Osteocyte (in vitro differentiated cells): ENCODE results near the gene PDE10A. TPM values are rescaled to one million over a fixed set of nuclear protein-coding genes. Genes with fewer than 3 reads are reported as not detected.

Source experiments
- DNase-seq: peaks from one replicate; pipeline ENCODE4 v3.0.0; 2021; ENCODE audit warnings: mixed read lengths; ENCODE audit not compliant: unreplicated experiment; ENCODE audit errors: extremely low spot score
- H3K27ac Mint-ChIP-seq: one replicate; pipeline ENCODE4 v1.8.0; 2021; ENCODE audit warnings: mild to moderate bottlenecking, mixed read lengths; ENCODE audit not compliant: unreplicated experiment
- H3K27me3 Mint-ChIP-seq: one replicate; pipeline ENCODE4 v1.8.0; 2021; ENCODE audit warnings: mixed read lengths; ENCODE audit not compliant: unreplicated experiment
- H3K36me3 Mint-ChIP-seq: one replicate; pipeline ENCODE4 v1.8.0; 2021; ENCODE audit warnings: mixed read lengths; ENCODE audit not compliant: unreplicated experiment
- H3K4me1 Mint-ChIP-seq: one replicate; pipeline ENCODE4 v1.8.0; 2021; ENCODE audit warnings: mixed read lengths; ENCODE audit not compliant: unreplicated experiment
- H3K4me3 Mint-ChIP-seq: one replicate; pipeline ENCODE4 v1.8.0; 2021; ENCODE audit warnings: mild to moderate bottlenecking, moderate library complexity, mixed read lengths; ENCODE audit not compliant: unreplicated experiment
- H3K9me3 Mint-ChIP-seq: one replicate; pipeline ENCODE4 v1.8.0; 2021; ENCODE audit warnings: mixed read lengths; ENCODE audit not compliant: unreplicated experiment
- long read RNA-seq: library from polyadenylated mRNA; unstranded; transcript quantifications from one replicate; pipeline ENCODE4 v2.0.0, GENCODE V29; 2021
- total RNA-seq: library from RNA; stranded (reverse); gene quantifications from 2 replicates; pipeline ENCODE4 v1.2.1, GENCODE V29; 2021
- TF ChIP-seq, protein P1 (sequence below): fragments of 200-600 bp; sonication (generic); IDR thresholded peaks from 2 replicates; pipeline ENCODE4 v1.5.0; 2021; ENCODE audit warnings: antibody characterized with exemption, mild to moderate bottlenecking, moderate library complexity

PDE10A gene
- 7.3 and 9.8 TPM in 2 replicates for total RNA-seq
- long read RNA-seq, transcript PDE10A-203 (2 exons, 1,822 nt): major isoform, 5 of 10 reads
- long read RNA-seq, partial matches to known transcripts: 0 of 10 reads
- long read RNA-seq, other reads (novel, unspliced or antisense): 5 of 10 reads

DNA sequence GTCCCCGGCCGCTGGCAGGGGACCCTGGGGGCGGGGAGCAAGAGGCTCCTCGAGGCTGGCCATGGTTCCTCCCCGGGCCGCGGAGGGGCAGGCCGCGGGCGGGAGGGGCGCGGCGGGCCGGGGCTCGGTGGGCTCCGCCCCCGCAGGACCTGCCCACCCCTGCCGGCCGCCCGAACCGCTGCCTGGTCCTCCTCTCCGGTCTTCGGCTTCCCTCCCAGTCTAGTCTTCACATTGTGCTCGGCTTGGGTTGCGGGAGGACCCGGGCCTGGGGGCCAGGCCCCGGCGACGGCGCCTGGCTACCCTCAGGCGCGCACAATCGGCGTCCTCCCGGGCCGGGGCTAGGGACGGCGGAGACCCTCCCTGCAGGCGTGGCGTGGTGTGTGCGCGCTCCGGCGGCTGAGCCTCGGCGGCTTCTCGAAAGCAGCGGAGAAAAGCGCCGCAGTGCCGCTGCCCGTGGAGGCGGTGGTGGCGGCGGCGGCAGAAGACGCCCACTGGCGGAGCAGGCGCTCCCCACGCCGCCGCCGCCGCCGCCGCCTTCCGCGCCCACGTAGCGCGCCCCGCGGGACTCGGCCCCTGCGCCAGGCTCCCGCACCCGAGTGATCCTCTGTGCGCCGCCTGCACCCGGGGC, at the start of gene PDE10A:
Gene PDE10A (minus strand): TSS at position 493 of the 628 bp plus-strand sequence. CDS start 430 bp downstream, at position 63.
- peak within 1 kb of the TSS; percentile 7 for H3K27ac Mint-ChIP-seq
- DNase-seq: no peak
- no peaks in the 10 kb centered on the region for H3K36me3 Mint-ChIP-seq
- TF ChIP-seq, protein P1, sequence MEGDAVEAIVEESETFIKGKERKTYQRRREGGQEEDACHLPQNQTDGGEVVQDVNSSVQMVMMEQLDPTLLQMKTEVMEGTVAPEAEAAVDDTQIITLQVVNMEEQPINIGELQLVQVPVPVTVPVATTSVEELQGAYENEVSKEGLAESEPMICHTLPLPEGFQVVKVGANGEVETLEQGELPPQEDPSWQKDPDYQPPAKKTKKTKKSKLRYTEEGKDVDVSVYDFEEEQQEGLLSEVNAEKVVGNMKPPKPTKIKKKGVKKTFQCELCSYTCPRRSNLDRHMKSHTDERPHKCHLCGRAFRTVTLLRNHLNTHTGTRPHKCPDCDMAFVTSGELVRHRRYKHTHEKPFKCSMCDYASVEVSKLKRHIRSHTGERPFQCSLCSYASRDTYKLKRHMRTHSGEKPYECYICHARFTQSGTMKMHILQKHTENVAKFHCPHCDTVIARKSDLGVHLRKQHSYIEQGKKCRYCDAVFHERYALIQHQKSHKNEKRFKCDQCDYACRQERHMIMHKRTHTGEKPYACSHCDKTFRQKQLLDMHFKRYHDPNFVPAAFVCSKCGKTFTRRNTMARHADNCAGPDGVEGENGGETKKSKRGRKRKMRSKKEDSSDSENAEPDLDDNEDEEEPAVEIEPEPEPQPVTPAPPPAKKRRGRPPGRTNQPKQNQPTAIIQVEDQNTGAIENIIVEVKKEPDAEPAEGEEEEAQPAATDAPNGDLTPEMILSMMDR: no peak
- H3K9me3 Mint-ChIP-seq: no peaks in the 10 kb centered on the region
- peak within 1 kb of the TSS; percentile 84 for H3K4me3 Mint-ChIP-seq
- H3K27me3 Mint-ChIP-seq: peaks cover 65% of the 10 kb centered on the region
- peaks cover 22% of the 10 kb centered on the region for H3K4me1 Mint-ChIP-seq

GRCh38 chr6:165708985-165709576, 46.0 kb upstream of the PDE10A start:
- DNase-seq: no peak
- H3K27me3 Mint-ChIP-seq: no peaks in the 10 kb centered on the region
- TF ChIP-seq, protein P1: no peak
- H3K27ac Mint-ChIP-seq: no peak overlapping the region
- H3K36me3 Mint-ChIP-seq: no peaks in the 10 kb centered on the region
- no peaks in the 10 kb centered on the region for H3K9me3 Mint-ChIP-seq
- no peaks in the 10 kb centered on the region for H3K4me1 Mint-ChIP-seq
- no peak overlapping the region for H3K4me3 Mint-ChIP-seq

- no peak for DNase-seq
- no peaks in the 10 kb centered on the region for H3K9me3 Mint-ChIP-seq
- no peak overlapping the region for H3K4me3 Mint-ChIP-seq
- no peaks in the 10 kb centered on the region for H3K27me3 Mint-ChIP-seq
- H3K4me1 Mint-ChIP-seq: peaks cover 4% of the 10 kb centered on the region
- no peak overlapping the region for H3K27ac Mint-ChIP-seq
- TF ChIP-seq, protein P1: no peak
- H3K36me3 Mint-ChIP-seq: no peaks in the 10 kb centered on the region
These were observed 44.2 kb upstream of the PDE10A start for GRCh38 chr6:165707067-165707853.

GRCh38 chr6:165705941-165706340, 42.9 kb upstream of the PDE10A start:
- H3K4me1 Mint-ChIP-seq: peaks cover 8% of the 10 kb centered on the region
- no peak overlapping the region for H3K27ac Mint-ChIP-seq
- H3K9me3 Mint-ChIP-seq: no peaks in the 10 kb centered on the region
- no peaks in the 10 kb centered on the region for H3K36me3 Mint-ChIP-seq
- no peak overlapping the region for H3K4me3 Mint-ChIP-seq
- DNase-seq: no peak
- no peaks in the 10 kb centered on the region for H3K27me3 Mint-ChIP-seq
- TF ChIP-seq, protein P1: no peak
